A549 treated with AZD2906 at 1 μM for 4 hours (cell line): Measurements from ENCODE around the gene SPINT3. TPM values are rescaled to one million over a fixed set of nuclear protein-coding genes. Genes with fewer than 3 reads are reported as not detected.

Experiments
- total RNA-seq: library from RNA; stranded (reverse); fragments of 200-300 nt; extraction: Qiagen RNA extraction; gene quantifications from 5 replicates; pipeline ENCODE4 v1.2.3, GENCODE V29; 2022

SPINT3 gene, protein sequence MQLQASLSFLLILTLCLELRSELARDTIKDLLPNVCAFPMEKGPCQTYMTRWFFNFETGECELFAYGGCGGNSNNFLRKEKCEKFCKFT
- total RNA-seq: not detected in 5 replicates

DNA sequence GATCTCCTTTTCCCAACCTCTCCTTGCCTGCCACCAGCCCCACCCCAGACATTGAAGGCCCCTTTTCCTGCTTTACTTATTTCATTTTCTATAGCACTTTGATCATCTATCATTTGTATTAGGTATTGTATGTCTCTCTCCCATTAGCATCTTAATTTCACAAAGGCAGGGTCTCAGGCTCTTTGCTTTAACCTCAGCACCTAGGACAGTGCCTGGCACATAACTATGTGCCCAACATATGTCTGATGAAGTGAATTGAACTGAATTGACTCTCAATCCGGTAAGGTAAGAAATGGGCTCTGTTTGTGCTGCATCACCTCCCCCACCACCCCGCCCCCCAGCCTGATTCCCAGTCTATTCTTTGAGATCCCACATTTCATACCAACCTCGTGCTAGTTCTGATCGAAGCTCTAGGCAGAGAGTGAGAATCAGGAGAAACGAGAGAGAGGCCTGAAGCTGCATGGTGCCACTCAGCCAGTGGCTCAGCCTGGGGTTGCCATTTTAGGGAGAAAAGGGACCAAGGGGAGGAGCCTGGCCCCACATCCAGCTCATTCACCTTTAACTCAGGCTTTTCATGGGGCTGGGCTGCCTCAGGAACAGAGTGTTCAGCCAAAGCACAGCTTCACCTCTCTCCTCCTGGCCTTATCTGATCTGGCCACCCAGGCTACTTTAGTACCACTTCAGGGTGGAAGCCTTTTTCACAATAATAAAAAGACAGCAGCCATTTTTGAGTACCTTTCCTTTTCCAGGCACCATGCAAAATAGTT is at the start of gene SPINT3:
Gene SPINT3 (minus strand): TSS at position 476 of the 767 bp plus-strand sequence. CDS start 14 bp downstream, at position 462.

DNA sequence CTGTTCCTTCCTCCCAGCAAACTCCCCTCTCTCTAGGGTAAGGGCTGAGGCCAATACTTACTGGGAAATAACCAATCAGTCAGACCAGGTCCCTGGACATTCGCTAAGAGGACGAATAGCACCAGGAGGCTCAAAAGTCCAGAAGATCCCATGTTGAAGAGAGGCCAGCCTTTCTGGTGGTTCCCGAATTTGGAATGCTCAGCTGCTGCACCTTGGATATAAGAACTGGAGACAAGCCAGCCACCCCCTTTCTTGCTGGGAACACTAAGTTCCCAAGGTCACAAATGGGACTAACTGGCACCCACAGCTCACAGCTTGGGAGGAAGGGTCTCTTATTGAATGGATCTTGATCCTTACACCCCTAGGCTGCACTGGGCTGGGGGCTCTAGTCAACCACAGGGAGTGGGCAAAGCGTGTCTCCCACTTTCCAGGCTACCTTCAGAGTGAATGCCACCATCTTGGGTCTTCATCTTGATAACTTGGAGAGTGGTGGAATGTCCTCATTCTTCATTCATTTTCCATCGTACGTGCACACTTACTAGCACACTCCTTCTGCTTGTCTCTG is 31.9 kb upstream of the SPINT3 start, which contains the start of gene EPPIN:
Gene EPPIN (minus strand): TSS at position 196 of the 565 bp plus-strand sequence. CDS start 44 bp downstream, at position 152.

DNA sequence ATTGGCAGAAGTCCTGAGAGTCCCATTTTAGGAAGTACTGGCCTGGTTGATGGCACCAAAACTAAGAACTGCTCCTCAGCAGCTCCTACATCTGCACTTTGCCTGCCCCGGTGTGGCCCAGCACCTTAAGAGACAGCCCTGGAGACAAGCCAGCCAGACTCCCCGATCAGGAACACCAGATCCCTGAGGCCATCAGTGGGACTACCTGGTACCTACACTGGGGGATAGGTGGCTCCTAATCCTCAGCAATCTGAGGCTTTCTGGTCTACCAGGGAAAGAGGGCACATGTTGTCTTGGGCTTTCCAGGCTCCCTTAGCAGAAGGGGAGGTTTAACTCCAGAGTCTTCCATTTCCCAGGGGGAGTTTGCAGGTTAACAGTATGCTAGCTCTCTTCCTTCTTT is 24.0 kb upstream of the SPINT3 start, which contains the start of gene WFDC6:
Gene WFDC6 (minus strand): TSS at position 101 of the 400 bp plus-strand sequence. CDS start 75 bp downstream, at position 26.

DNA sequence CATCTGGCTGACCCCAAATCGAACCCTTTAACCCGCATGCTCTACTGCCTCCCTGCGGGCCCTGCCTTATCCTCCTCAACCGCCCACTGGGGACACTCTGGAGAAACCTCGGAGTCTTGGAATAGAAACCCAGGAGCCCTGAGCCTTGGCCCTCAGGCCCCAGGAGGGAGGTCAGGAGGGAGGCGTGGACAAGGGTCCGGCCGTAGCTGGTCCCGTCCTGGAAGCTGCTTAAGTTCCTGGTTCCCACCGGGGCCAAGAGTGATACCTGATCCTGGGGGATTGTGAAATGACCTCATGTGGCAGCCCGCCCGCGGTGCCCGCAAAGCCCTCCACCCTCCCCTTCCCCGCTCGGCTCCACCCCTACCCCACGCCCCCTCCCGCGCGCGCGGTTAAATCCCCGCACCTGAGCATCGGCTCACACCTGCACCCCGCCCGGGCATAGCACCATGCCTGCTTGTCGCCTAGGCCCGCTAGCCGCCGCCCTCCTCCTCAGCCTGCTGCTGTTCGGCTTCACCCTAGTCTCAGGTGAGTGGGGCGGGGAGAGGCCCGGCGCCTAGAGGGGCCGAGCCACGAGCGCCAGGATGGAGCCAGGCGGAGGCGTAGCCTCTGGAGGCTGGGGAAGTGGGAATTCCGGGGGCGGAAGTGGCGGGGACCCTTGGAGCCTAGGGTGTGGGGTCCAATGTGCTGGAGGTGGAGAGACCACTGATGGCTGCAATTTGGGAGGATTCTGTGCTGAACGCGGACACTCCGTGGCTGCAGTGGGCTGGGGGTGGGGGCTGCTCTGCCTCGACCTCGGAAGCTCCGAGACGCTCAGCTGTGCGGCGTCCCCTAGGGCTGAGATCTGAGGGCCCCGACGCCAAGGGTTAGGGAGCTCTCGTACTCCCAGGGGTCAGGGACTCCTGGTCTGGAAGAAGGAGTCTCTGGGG is 45.8 kb downstream of the SPINT3 start, which contains the start of gene WFDC2:
Gene WFDC2 (plus strand): TSS at position 418 of the 926 bp plus-strand sequence. CDS start 29 bp downstream, at position 447.

Other genes with a start within 250 kb of the SPINT3 start
- not detected in 5 replicates for gene RBPJL, start 208.8 kb downstream of the SPINT3 start, total RNA-seq
- 0.10 to 0.22 TPM (median 0.12 TPM) in 4 of 5 replicates, not detected in the other for gene MATN4, start 207.3 kb downstream of the SPINT3 start, total RNA-seq
- 89.5 to 111 TPM (median 95.6 TPM) in 5 replicates for gene SDC4, start 167.2 kb downstream of the SPINT3 start, total RNA-seq
- 26.8 to 32.0 TPM (median 29.4 TPM) in 5 replicates for gene SYS1, start 152.5 kb downstream of the SPINT3 start, total RNA-seq
- not detected in 5 replicates for gene TP53TG5, start 137.3 kb downstream of the SPINT3 start, total RNA-seq
- gene DBNDD2, start 107.3 kb downstream of the SPINT3 start, total RNA-seq: 21.2 to 29.3 TPM (median 25.5 TPM) in 5 replicates
- 91.5 to 104 TPM (median 96.9 TPM) in 5 replicates for gene PIGT, start 99.5 kb downstream of the SPINT3 start, total RNA-seq
- gene WFDC2, start 45.9 kb downstream of the SPINT3 start, total RNA-seq: 0.15 to 0.32 TPM in 2 of 5 replicates, not detected in the others
- not detected in 5 replicates for gene WFDC6, start 23.9 kb upstream of the SPINT3 start, total RNA-seq
- gene EPPIN, start 31.8 kb upstream of the SPINT3 start, total RNA-seq: not detected in 5 replicates
- not detected in 5 replicates for gene WFDC8, start 63.7 kb upstream of the SPINT3 start, total RNA-seq
- not detected in 5 replicates for gene WFDC10A, start 114.1 kb upstream of the SPINT3 start, total RNA-seq
- not detected in 5 replicates for gene WFDC9, start 115.7 kb upstream of the SPINT3 start, total RNA-seq
- not detected in 5 replicates for gene WFDC11, start 154.6 kb upstream of the SPINT3 start, total RNA-seq
- gene WFDC13, start 186.4 kb upstream of the SPINT3 start, total RNA-seq: not detected in 5 replicates
- gene WFDC10B, start 189.4 kb upstream of the SPINT3 start, total RNA-seq: not detected in 5 replicates
- gene SPINT4, start 206.7 kb upstream of the SPINT3 start, total RNA-seq: not detected in 5 replicates